ENCODE data around the gene TMOD1. TPM values are rescaled to one million over a fixed set of nuclear protein-coding genes. Genes with fewer than 3 reads are reported as not detected.

The TMOD1 gene
- total and polyA plus RNA-seq, 2 of the 8 experiments (the other 6 are each of a cell fraction or from before 2014, with no cell fraction given): 0.17 to 0.88 TPM

GRCh38 chr9:97557606-97558095, 56.2 kb downstream of the TMOD1 start:
- H3K27ac ChIP-seq (ENCODE audit: low read depth, low read length): no peak overlapping the region
- H2AFZ ChIP-seq (ENCODE audit: low read length): no peak overlapping the region
- H4K5ac ChIP-seq (ENCODE audit: insufficient read length, low read depth, low read length): no peak overlapping the region
- H3K4me1 ChIP-seq (replicated peaks in 1 of 4; ENCODE audit: control insufficient read depth in 3 of 4, insufficient read depth in 4 of 4, low read length in 3 of 4): peaks cover 0 to 2% (median under 1%) of the 10 kb centered on the region in 4 experiments; a peak in 2 of 7 replicates
- H2AK5ac ChIP-seq (ENCODE audit: low read depth, low read length): no peak overlapping the region
- 92% methylated on average over 7 of the region's 7 CpGs; no CpG with 5 or more reads in 1 of the 2 experiments for WGBS, 2 experiments (ENCODE audit: extremely low coverage in 1 of 2, insufficient coverage in 1 of 2, insufficient read length in 1 of 2, insufficient replicate concordance in 2 of 2, low coverage in 1 of 2, low lambda C conversion rate in 2 of 2, missing lambda C conversion rate in 1 of 2)
- H3K56ac ChIP-seq (replicated peaks; ENCODE audit: insufficient read length, low read depth, low read length): no peak overlapping the region
- no peak overlapping the region for H2BK12ac ChIP-seq (ENCODE audit: low read depth, low read length)
- DNase-seq (ENCODE audit: low read depth in 1 of 2, low spot score in 2 of 2): no peak
- H3K18ac ChIP-seq (ENCODE audit: extremely low read depth, low read length): no peak overlapping the region
- H2BK15ac ChIP-seq (ENCODE audit: low read length): no peak overlapping the region
- no peak overlapping the region for H3K9ac ChIP-seq (replicated peaks in 1 of 4; ENCODE audit: extremely low read depth in 1 of 4, low read depth in 3 of 4, low read length in 3 of 4)
- H4K8ac ChIP-seq (ENCODE audit: extremely low read depth, insufficient read depth, low read length): no peak overlapping the region
- H3K79me1 ChIP-seq (ENCODE audit: low read depth, low read length): no peaks in the 10 kb centered on the region
- no peak for FAIRE-seq
- no peak overlapping the region for H2BK5ac ChIP-seq (ENCODE audit: low read depth, low read length)
- no peaks in the 10 kb centered on the region; a peak in 1 of 7 replicates for H3K27me3 ChIP-seq (replicated peaks in 1 of 4; ENCODE audit: control insufficient read depth in 3 of 4, extremely low read depth in 1 of 4, insufficient read depth in 3 of 4, low read length in 3 of 4)
- H3K14ac ChIP-seq (ENCODE audit: insufficient read length): no peak overlapping the region
- ChIA-PET CTCF (ENCODE audit: partially characterized antibody) (interaction anchor here (0.8 kb wide), 1 partner anchor 57 kb away, joined by 3 read pairs; no protein-coding TSS in a partner anchor), POLR2A (ENCODE audit: partially characterized antibody) (interaction anchor here (0.6 to 1.0 kb wide), 2 partner anchors 10 to 24 kb away, joined by 3 to 4 read pairs; no protein-coding TSS in a partner anchor)
- H2BK120ac ChIP-seq (replicated peaks; ENCODE audit: low read depth, low read length): no peak overlapping the region
- H3K79me2 ChIP-seq (ENCODE audit: control insufficient read depth in 1 of 2, insufficient read depth in 2 of 2, low read length in 2 of 2): no peaks in the 10 kb centered on the region
- no peak overlapping the region for H3K4ac ChIP-seq (replicated peaks; ENCODE audit: insufficient read length, low read depth, low read length)
- H4K91ac ChIP-seq (replicated peaks; ENCODE audit: insufficient read length, low read length): no peak overlapping the region
- no peak overlapping the region for H2BK20ac ChIP-seq (ENCODE audit: low read length)
- H3K23ac ChIP-seq (ENCODE audit: insufficient read length): no peak overlapping the region
- H3K4me3 ChIP-seq (ENCODE audit: extremely low read depth in 1 of 4, insufficient read depth in 2 of 4, low read depth in 3 of 4, low read length in 4 of 4): no peak overlapping the region
- no peaks in the 10 kb centered on the region for H3K9me3 ChIP-seq (ENCODE audit: insufficient read depth in 2 of 2, low read depth in 1 of 2, low read length in 1 of 2)
- H4K20me1 ChIP-seq (replicated peaks in 1 of 2; ENCODE audit: control insufficient read depth in 1 of 2, insufficient read depth in 2 of 2, low read length in 2 of 2): no peaks in the 10 kb centered on the region
- H3K23me2 ChIP-seq (ENCODE audit: low read depth, low read length): no peaks in the 10 kb centered on the region
- no peaks in the 10 kb centered on the region for H3K36me3 ChIP-seq (ENCODE audit: control insufficient read depth in 2 of 4, insufficient read depth in 4 of 4, low read length in 3 of 4)
- no peak overlapping the region for H3K4me2 ChIP-seq (ENCODE audit: insufficient read depth in 1 of 2, low read depth in 2 of 2, low read length in 2 of 2)
- no peak for TF ChIP-seq SIX5 (IDR thresholded peaks at IDR 0.05; ENCODE audit: low read depth, low read length)
- TF ChIP-seq KDM1A (IDR thresholded peaks at IDR 0.05; ENCODE audit: borderline replicate concordance, low read length): no peak
- no peak for TF ChIP-seq TEAD4 (IDR thresholded peaks at IDR 0.05; ENCODE audit: low read depth, low read length)
- no peak for TF ChIP-seq ZNF274 (IDR thresholded peaks at IDR 0.05; ENCODE audit: borderline replicate concordance, extremely low read depth, low read length)
- TF ChIP-seq BRCA1 (IDR thresholded peaks at IDR 0.05; ENCODE audit: low read depth, low read length): no peak
- TF ChIP-seq ASH2L (IDR thresholded peaks at IDR 0.05; ENCODE audit: low read length): no peak
- TF ChIP-seq SUZ12 (IDR thresholded peaks at IDR 0.05; ENCODE audit: low read length): no peak
- TF ChIP-seq TAF7 (optimal IDR thresholded peaks at IDR 0.05; ENCODE audit: borderline replicate concordance, low read depth, low read length): no peak
- TF ChIP-seq CREB1 (IDR thresholded peaks at IDR 0.05): no peak

All from H1 (cell line).